NCI-H2029 treated with DMSO at 0.1 percent for 48 hours (cell line): Measurements from ENCODE around the gene ACTR2.
"Not testable (repeated sequence)": the region's sequence is repeated elsewhere in the genome, so short reads cannot be mapped to it uniquely, and the experiment has no call there.

Experiments used
- DNase-seq: peaks from one replicate; lab custom pipeline; 2025; lab: John Stamatoyannopoulos, UW

The ACTR2 gene

DNA sequence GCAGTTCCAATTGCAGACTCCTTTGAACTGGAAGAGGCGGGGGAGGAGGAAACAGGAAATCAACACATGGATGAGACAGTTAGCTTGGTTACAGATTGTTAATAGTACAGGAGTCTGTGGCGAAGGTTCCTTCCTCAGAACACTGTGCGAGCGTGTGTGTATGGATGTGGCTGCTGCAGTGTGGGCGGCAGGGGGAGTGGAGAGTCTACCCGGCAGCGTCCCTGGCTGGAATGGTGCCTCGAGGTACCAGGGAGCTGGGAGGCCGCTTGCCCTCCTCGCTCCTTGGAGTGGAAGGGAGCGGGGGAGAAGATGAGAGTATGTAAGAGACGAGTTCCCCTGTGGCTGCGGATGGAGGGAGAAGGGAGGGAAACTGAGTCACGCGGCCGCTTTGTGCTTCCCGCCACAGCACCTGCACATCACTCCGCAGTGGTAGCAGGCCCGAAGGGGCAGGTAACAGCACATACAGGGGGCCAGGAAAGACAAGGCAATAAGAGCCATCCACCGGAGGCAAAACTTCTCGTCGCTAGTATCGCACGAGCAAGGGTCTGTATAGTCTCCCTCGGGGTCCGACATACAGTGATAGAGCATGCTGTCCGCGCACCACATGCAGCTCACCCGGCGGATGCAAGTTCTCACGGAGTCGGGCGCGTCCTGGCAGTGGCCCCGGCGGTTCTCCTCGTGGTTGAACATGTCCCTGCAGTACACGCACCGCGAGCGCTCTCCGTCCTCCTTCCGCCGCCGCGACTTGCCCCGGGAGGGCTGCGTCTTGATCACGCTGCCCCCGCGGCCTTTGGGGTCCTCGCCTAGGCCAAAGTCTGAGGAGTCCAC is 85.7 kb downstream of the ACTR2 start:
- no peak for DNase-seq

DNA sequence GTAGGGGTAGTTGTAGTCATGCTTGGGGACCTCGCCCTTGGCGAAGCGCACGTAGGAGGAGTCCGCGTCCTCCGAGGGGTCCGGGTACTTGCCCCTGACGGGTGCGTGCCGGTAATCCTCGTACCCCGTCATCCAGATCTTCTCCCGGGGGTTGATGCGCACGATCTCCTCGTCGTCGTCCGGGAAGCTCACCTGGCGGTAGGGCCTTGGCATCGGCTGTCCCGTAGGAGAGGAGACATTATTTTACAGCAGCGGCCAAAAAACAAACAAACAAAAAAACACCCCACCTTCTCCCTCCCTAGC is 86.3 kb downstream of the ACTR2 start:
- DNase-seq, result no peak

DNA sequence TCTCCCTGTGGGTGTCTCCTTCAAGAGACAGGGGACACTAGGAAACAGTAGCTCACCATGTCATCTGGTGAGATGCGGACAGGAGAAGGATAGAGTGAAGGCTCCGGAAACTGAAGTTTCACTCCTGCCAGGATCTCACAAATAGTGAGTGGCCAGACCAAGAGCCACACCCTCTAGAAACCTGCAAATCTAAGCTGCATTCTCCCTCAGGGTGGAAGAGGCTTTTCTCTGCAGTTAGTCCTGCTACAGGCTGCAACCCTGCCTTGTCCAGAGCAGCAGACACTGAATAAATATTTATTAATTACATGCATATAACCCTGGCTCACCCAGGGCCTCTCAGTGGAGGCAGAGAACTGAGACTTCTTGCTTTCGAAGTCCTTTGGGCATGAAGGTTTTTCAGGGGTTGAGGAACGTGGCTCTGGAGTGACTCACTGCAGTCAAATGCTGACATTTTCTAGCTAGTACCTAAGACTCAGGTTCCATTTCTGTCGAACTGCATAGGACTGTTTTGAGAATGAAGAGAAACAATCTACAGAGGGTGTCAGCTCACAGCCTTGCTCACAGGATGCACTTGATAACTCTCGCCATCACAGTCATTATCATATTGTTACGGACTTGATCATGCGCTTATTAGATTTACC is 87.3 kb downstream of the ACTR2 start:
- DNase-seq, result no peak

- no peak for DNase-seq
These were observed 88.4 kb downstream of the ACTR2 start for GRCh38 chr2:65316072-65316471.

- DNase-seq, result not testable (repeated sequence)
These were observed 89.7 kb downstream of the ACTR2 start for GRCh38 chr2:65317351-65317750.

GRCh38 chr2:65317841-65318240 is 90.2 kb downstream of the ACTR2 start:
- no peak for DNase-seq

GRCh38 chr2:65319072-65319673 is 91.5 kb downstream of the ACTR2 start:
- no peak for DNase-seq

- DNase-seq, result no peak
These were observed 92.0 kb downstream of the ACTR2 start for GRCh38 chr2:65319674-65320041.

DNA sequence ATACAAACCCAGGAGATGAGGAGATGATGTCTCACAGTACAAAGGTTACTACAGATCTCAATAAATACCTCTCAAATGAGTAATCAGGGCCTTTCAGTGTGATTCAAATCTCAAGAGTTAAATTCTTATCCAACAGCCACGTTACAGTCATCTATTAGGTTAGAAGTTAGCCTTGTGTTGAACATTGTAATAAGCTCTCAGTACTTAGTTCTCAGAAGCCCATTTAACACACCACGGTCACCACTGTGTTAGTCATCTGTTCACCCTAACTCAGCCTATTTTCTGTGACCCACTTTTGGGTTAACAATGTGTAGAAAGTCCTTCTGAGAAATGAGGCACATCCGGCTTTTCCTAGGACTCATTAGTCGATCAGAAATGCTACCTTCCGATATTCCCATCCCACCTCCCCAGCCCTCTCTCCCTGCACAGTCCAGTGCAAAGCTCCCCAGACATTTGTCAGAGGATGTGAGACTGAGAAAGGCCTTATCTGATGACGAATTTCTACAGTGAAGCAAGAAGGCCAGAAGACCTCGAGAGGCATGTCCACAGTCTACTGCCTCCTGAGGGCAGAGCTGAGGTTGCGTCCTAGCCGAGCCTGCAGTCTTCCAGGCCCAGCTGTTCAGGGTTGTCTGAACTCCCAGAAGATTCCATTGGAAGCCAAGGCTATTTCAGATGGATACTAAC is 92.6 kb downstream of the ACTR2 start:
- DNase-seq, result no peak
